Sigmoid colon (tissue), 4 donors: ENCODE measurements around the gene SP1.

Experiments
- POLR2AphosphoS5 ChIP-seq, 4 donors: sonication (generic); formaldehyde crosslinking; IDR thresholded peaks; one replicate each; pipeline ENCODE4 v1.6.1; 2017; ENCODE audit warnings: antibody characterized with exemption in 4 of 4
- TF ChIP-seq, protein P1 (sequence below), 4 experiments: fragments of 450-650 bp in 3 of 4; fragments of 200-600 bp in 1 of 4; IDR thresholded peaks; one replicate each; pipeline ENCODE4 v1.5.1; 2016 to 2019; ENCODE audit warnings: antibody characterized with exemption in 4 of 4, mild to moderate bottlenecking in 3 of 4, moderate library complexity in 2 of 4

DNA sequence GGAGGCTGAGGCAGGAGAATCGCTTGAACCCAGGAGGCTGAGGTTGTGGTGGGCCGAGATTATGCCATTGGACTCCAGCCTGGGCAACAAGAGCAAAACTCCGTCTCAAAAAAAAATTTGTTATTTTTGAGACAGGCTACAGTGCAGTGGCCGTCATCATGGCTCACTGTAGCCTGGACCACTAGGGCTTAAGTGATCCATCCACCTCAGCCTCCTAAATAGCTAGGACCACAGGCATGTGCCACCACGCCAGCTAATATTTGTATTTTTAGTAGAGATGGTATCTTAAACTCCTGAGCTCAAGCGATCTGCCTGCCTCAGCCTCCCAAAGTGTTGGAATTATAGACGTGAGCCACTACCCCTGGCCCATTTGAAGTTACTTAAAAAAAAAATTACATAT lies 71.0 kb downstream of the SP1 start:
- TF ChIP-seq, protein P1, sequence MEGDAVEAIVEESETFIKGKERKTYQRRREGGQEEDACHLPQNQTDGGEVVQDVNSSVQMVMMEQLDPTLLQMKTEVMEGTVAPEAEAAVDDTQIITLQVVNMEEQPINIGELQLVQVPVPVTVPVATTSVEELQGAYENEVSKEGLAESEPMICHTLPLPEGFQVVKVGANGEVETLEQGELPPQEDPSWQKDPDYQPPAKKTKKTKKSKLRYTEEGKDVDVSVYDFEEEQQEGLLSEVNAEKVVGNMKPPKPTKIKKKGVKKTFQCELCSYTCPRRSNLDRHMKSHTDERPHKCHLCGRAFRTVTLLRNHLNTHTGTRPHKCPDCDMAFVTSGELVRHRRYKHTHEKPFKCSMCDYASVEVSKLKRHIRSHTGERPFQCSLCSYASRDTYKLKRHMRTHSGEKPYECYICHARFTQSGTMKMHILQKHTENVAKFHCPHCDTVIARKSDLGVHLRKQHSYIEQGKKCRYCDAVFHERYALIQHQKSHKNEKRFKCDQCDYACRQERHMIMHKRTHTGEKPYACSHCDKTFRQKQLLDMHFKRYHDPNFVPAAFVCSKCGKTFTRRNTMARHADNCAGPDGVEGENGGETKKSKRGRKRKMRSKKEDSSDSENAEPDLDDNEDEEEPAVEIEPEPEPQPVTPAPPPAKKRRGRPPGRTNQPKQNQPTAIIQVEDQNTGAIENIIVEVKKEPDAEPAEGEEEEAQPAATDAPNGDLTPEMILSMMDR (IDR thresholded peaks at IDR 0.05), result no peak
- no peak for TF ChIP-seq POLR2AphosphoS5 (IDR thresholded peaks at IDR 0.05)
